HepG2 (cell line): ENCODE results near the gene RAB30.

ENCODE experiments used
- NCOA2 ChIP-seq: sonication (generic); formaldehyde crosslinking; IDR thresholded peaks from 2 replicates; pipeline ENCODE4 v1.8.0; 2022; ENCODE audit warnings: inconsistent platforms
- SRF ChIP-seq: IDR thresholded peaks from 2 replicates; pipeline ENCODE4 v1.6.1; 2011; ENCODE audit warnings: mild to moderate bottlenecking, low read depth, low read length, moderate library complexity
- ZBTB42 ChIP-seq: sonication (generic); formaldehyde crosslinking; IDR thresholded peaks from 2 replicates; pipeline ENCODE4 v1.5.0; 2020; ENCODE audit warnings: mild to moderate bottlenecking, missing genetic modification reagents
- ZNF20 ChIP-seq: sonication (generic); formaldehyde crosslinking; IDR thresholded peaks from 2 replicates; pipeline ENCODE4 v1.4.0; 2020; ENCODE audit warnings: mild to moderate bottlenecking, moderate library complexity, missing genetic modification reagents
- ZNF550 ChIP-seq: sonication (generic); formaldehyde crosslinking; IDR thresholded peaks from 2 replicates; pipeline ENCODE4 v1.4.0; 2020; ENCODE audit warnings: mild to moderate bottlenecking, missing genetic modification reagents, borderline replicate concordance
- TF ChIP-seq, protein P1 (sequence below): sonication (generic); formaldehyde crosslinking; IDR thresholded peaks from 2 replicates; pipeline ENCODE4 v1.4.0; 2020; ENCODE audit warnings: missing genetic modification reagents
- TF ChIP-seq, protein P2 (sequence below): sonication (generic); formaldehyde crosslinking; IDR thresholded peaks from 2 replicates; pipeline ENCODE4 v1.5.0; 2020; ENCODE audit warnings: mild to moderate bottlenecking, missing genetic modification reagents, moderate library complexity

GRCh38 chr11:83023410-83023809 is 48.3 kb downstream of the RAB30 start:
- TF ChIP-seq NCOA2 (no peak), ZNF20 (CRISPR knock-in tag) (no peak), SRF (no peak), ZNF550 (CRISPR knock-in tag) (no peak), ZBTB42 (no peak)
- TF ChIP-seq, protein P1, sequence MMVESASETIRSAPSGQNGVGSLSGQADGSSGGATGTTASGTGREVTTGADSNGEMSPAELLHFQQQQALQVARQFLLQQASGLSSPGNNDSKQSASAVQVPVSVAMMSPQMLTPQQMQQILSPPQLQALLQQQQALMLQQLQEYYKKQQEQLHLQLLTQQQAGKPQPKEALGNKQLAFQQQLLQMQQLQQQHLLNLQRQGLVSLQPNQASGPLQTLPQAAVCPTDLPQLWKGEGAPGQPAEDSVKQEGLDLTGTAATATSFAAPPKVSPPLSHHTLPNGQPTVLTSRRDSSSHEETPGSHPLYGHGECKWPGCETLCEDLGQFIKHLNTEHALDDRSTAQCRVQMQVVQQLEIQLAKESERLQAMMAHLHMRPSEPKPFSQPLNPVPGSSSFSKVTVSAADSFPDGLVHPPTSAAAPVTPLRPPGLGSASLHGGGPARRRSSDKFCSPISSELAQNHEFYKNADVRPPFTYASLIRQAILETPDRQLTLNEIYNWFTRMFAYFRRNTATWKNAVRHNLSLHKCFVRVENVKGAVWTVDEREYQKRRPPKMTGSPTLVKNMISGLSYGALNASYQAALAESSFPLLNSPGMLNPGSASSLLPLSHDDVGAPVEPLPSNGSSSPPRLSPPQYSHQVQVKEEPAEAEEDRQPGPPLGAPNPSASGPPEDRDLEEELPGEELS (CRISPR knock-in tag) = no peak
- TF ChIP-seq, protein P2, sequence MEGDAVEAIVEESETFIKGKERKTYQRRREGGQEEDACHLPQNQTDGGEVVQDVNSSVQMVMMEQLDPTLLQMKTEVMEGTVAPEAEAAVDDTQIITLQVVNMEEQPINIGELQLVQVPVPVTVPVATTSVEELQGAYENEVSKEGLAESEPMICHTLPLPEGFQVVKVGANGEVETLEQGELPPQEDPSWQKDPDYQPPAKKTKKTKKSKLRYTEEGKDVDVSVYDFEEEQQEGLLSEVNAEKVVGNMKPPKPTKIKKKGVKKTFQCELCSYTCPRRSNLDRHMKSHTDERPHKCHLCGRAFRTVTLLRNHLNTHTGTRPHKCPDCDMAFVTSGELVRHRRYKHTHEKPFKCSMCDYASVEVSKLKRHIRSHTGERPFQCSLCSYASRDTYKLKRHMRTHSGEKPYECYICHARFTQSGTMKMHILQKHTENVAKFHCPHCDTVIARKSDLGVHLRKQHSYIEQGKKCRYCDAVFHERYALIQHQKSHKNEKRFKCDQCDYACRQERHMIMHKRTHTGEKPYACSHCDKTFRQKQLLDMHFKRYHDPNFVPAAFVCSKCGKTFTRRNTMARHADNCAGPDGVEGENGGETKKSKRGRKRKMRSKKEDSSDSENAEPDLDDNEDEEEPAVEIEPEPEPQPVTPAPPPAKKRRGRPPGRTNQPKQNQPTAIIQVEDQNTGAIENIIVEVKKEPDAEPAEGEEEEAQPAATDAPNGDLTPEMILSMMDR (CRISPR knock-in tag) = no peak
